ENCODE data around the gene ZNF530.

ZNF530 gene

GRCh38 chr19:57587529-57587928 lies 12.2 kb upstream of the ZNF530 start:
- no peak for DNase-seq (ENCODE audit: low read depth in 1 of 2, low spot score in 1 of 2)
- Histone ChIP-seq H3K27me3 (ENCODE audit: insufficient read depth, poor library complexity, severe bottlenecking) (no peaks in the 10 kb centered on the region), H3K27ac (replicated peaks) (no peak overlapping the region), H3K4me3 (replicated peaks; ENCODE audit: insufficient read depth, low read length) (no peak overlapping the region)
- no peak for TF ChIP-seq REST (IDR thresholded peaks at IDR 0.05; ENCODE audit: insufficient replicate concordance, low read depth)
- TF ChIP-seq GABPA (IDR thresholded peaks at IDR 0.05; ENCODE audit: low read depth), result no peak
- TF ChIP-seq POLR2AphosphoS5 (IDR thresholded peaks at IDR 0.05; ENCODE audit: low read depth), result no peak
- no peak for TF ChIP-seq SPI1 (IDR thresholded peaks at IDR 0.05; ENCODE audit: borderline replicate concordance, low read depth)
- no peak for TF ChIP-seq CTCF (IDR thresholded peaks at IDR 0.05; ENCODE audit: insufficient read depth, low read length)

- DNase-seq (ENCODE audit: low read depth in 1 of 2, low spot score in 1 of 2), result no peak
- Histone ChIP-seq H3K27me3 (ENCODE audit: insufficient read depth, poor library complexity, severe bottlenecking) (no peaks in the 10 kb centered on the region), H3K27ac (replicated peaks) (peak overlapping the region; percentile 78; the same call in 1 of the 2 replicates), H3K4me3 (replicated peaks; ENCODE audit: insufficient read depth, low read length) (peak overlapping the region; percentile 99)
- TF ChIP-seq SPI1 (IDR thresholded peaks at IDR 0.05; ENCODE audit: borderline replicate concordance, low read depth) (no peak), POLR2AphosphoS5 (IDR thresholded peaks at IDR 0.05; ENCODE audit: low read depth) (no peak), CTCF (IDR thresholded peaks at IDR 0.05; ENCODE audit: insufficient read depth, low read length) (no peak), GABPA (IDR thresholded peaks at IDR 0.05; ENCODE audit: low read depth) (no peak), REST (IDR thresholded peaks at IDR 0.05; ENCODE audit: insufficient replicate concordance, low read depth) (no peak)
These were observed 316 bp upstream of the ZNF530 start for GRCh38 chr19:57599377-57599760.

GRCh38 chr19:57606931-57607330 lies 7.2 kb downstream of the ZNF530 start:
- Histone ChIP-seq H3K4me3 (replicated peaks; ENCODE audit: insufficient read depth, low read length) (no peak overlapping the region), H3K27ac (replicated peaks) (no peak overlapping the region), H3K27me3 (ENCODE audit: insufficient read depth, poor library complexity, severe bottlenecking) (no peaks in the 10 kb centered on the region)
- TF ChIP-seq CTCF (IDR thresholded peaks at IDR 0.05; ENCODE audit: insufficient read depth, low read length), result no peak
- TF ChIP-seq POLR2AphosphoS5 (IDR thresholded peaks at IDR 0.05; ENCODE audit: low read depth), result no peak
- no peak for TF ChIP-seq REST (IDR thresholded peaks at IDR 0.05; ENCODE audit: insufficient replicate concordance, low read depth)
- no peak for TF ChIP-seq GABPA (IDR thresholded peaks at IDR 0.05; ENCODE audit: low read depth)
- no peak for TF ChIP-seq SPI1 (IDR thresholded peaks at IDR 0.05; ENCODE audit: borderline replicate concordance, low read depth)
- DNase-seq (ENCODE audit: low read depth in 1 of 2, low spot score in 1 of 2), result no peak

Data from HL-60 (cell line).